ENCODE data around the gene UROS. TPM values are rescaled to one million over a fixed set of nuclear protein-coding genes. Genes with fewer than 3 reads are reported as not detected.

UROS gene
- polyA plus RNA-seq, 1 donor from 2014 or later, result 103 TPM

GRCh38 chr10:125865120-125865519 is 42.1 kb upstream of the UROS start:
- Histone ChIP-seq H3K9me3 (ENCODE audit: low read length) (no peaks in the 10 kb centered on the region), H3K4me3 (ENCODE audit: low read length) (no peak overlapping the region), H2AFZ (ENCODE audit: low read depth, low read length) (no peak overlapping the region), H3K9me2 (ENCODE audit: insufficient read depth, low read length) (no peaks in the 10 kb centered on the region), H3K27ac (ENCODE audit: low read length) (no peak overlapping the region), H3K27me3 (ENCODE audit: insufficient read depth, low read depth, low read length) (no peaks in the 10 kb centered on the region), H3K36me3 (ENCODE audit: insufficient read depth, low read length) (no peaks in the 10 kb centered on the region), H4K20me1 (ENCODE audit: insufficient read depth) (no peaks in the 10 kb centered on the region), H3K4me2 (ENCODE audit: low read length) (no peak overlapping the region), H3K9ac (ENCODE audit: low read length) (no peak overlapping the region), H3K79me2 (replicated peaks; ENCODE audit: insufficient read depth, low read length) (peaks cover 3% of the 10 kb centered on the region), H3F3A (ENCODE audit: insufficient read depth, low read length, poor library complexity, severe bottlenecking) (no peaks in the 10 kb centered on the region)
- TF ChIP-seq MXI1 (conservative IDR thresholded peaks at IDR 0.05; ENCODE audit: poor library complexity, severe bottlenecking) (no peak), EP300 (conservative IDR thresholded peaks at IDR 0.05; ENCODE audit: poor library complexity, severe bottlenecking) (no peak), RAD21 (conservative IDR thresholded peaks at IDR 0.05) (no peak), CTCF (IDR thresholded peaks at IDR 0.05; ENCODE audit: poor library complexity, severe bottlenecking) (no peak), EZH2 (IDR thresholded peaks at IDR 0.05; ENCODE audit: borderline replicate concordance, insufficient read depth, low read length, poor library complexity, severe bottlenecking) (no peak), TAF1 (IDR thresholded peaks at IDR 0.05; ENCODE audit: low read depth) (no peak), REST (IDR thresholded peaks at IDR 0.05; ENCODE audit: borderline replicate concordance) (no peak), POLR2AphosphoS5 (IDR thresholded peaks at IDR 0.05) (no peak), SMC3 (conservative IDR thresholded peaks at IDR 0.05; ENCODE audit: poor library complexity) (no peak)

- Histone ChIP-seq H3K9ac (ENCODE audit: low read length) (no peak overlapping the region), H3F3A (ENCODE audit: insufficient read depth, low read length, poor library complexity, severe bottlenecking) (no peaks in the 10 kb centered on the region), H3K79me2 (replicated peaks; ENCODE audit: insufficient read depth, low read length) (no peaks in the 10 kb centered on the region), H3K4me2 (ENCODE audit: low read length) (no peak overlapping the region), H3K27ac (ENCODE audit: low read length) (no peak overlapping the region), H3K4me3 (ENCODE audit: low read length) (no peak overlapping the region), H3K27me3 (ENCODE audit: insufficient read depth, low read depth, low read length) (no peaks in the 10 kb centered on the region), H3K9me3 (ENCODE audit: low read length) (no peaks in the 10 kb centered on the region), H3K9me2 (ENCODE audit: insufficient read depth, low read length) (no peaks in the 10 kb centered on the region), H3K36me3 (ENCODE audit: insufficient read depth, low read length) (no peaks in the 10 kb centered on the region), H2AFZ (ENCODE audit: low read depth, low read length) (no peak overlapping the region), H4K20me1 (ENCODE audit: insufficient read depth) (no peaks in the 10 kb centered on the region)
- TF ChIP-seq CTCF (IDR thresholded peaks at IDR 0.05; ENCODE audit: poor library complexity, severe bottlenecking) (no peak), POLR2AphosphoS5 (IDR thresholded peaks at IDR 0.05) (no peak), MXI1 (conservative IDR thresholded peaks at IDR 0.05; ENCODE audit: poor library complexity, severe bottlenecking) (no peak), RAD21 (conservative IDR thresholded peaks at IDR 0.05) (no peak), EP300 (conservative IDR thresholded peaks at IDR 0.05; ENCODE audit: poor library complexity, severe bottlenecking) (no peak)
These were observed 36.2 kb upstream of the UROS start for GRCh38 chr10:125859128-125859817.

All from neural cell (in vitro differentiated cells).